ENCODE measurements around the gene EIF3I.

- TF ChIP-seq FOXK2 (IDR thresholded peaks at IDR 0.05) (no peak), TARDBP (IDR thresholded peaks at IDR 0.05) (no peak)
Measured at GRCh38 chr1:32246888-32247273, 24.7 kb downstream of the EIF3I start, which contains the start of gene FAM167B.
